DOHH2 (cell line): ENCODE measurements around the gene SH2D7.
A peak's percentile ranks its signal among the peaks of the same experiment; 100 is the strongest.

Experiments used
- H3F3A ChIP-seq: fragments of 200-600 bp; sonication (generic), shearing (Covaris generic); 2 replicates; pipeline ENCODE4 v1.6.0; 2016; ENCODE audit warnings: antibody characterized with exemption, mild to moderate bottlenecking; ENCODE audit not compliant: control insufficient read depth, insufficient read depth
- H3K27ac ChIP-seq: fragments of 200-600 bp; sonication (generic); 2 replicates; pipeline ENCODE4 v1.5.1; 2014; ENCODE audit warnings: low read depth, mild to moderate bottlenecking, low read length, moderate library complexity
- H3K27me3 ChIP-seq: fragments of 200-600 bp; sonication (generic); 2 replicates; pipeline ENCODE4 v1.6.1; 2014; ENCODE audit warnings: mild to moderate bottlenecking, low read length, mixed read lengths; ENCODE audit not compliant: control insufficient read depth
- H3K36me3 ChIP-seq: fragments of 200-600 bp; sonication (generic); 2 replicates; pipeline ENCODE4 v1.6.1; 2014; ENCODE audit warnings: mild to moderate bottlenecking, low read length, moderate library complexity, mixed read lengths; ENCODE audit not compliant: control insufficient read depth
- H3K4me1 ChIP-seq: fragments of 200-600 bp; sonication (generic); 2 replicates; pipeline ENCODE4 v1.6.1; 2014; ENCODE audit warnings: mild to moderate bottlenecking, low read length, mixed read lengths; ENCODE audit not compliant: control insufficient read depth
- H3K4me2 ChIP-seq: fragments of 200-600 bp; sonication (generic); 2 replicates; pipeline ENCODE4 v1.6.0; 2014; ENCODE audit warnings: mild to moderate bottlenecking, low read length, moderate library complexity
- H3K4me3 ChIP-seq: fragments of 200-600 bp; sonication (generic); 2 replicates; pipeline ENCODE4 v1.5.1; 2014; ENCODE audit warnings: mild to moderate bottlenecking, low read length, mixed read lengths
- H3K79me2 ChIP-seq: fragments of 200-600 bp; sonication (generic); 2 replicates; pipeline ENCODE4 v1.6.1; 2014; ENCODE audit warnings: mild to moderate bottlenecking, low read length, mixed read lengths; ENCODE audit not compliant: control insufficient read depth
- H3K9me2 ChIP-seq: fragments of 200-600 bp; sonication (generic); replicated peaks from 2 replicates; pipeline ENCODE4 v1.6.1; 2014; ENCODE audit warnings: mild to moderate bottlenecking, low read length, mixed read lengths; ENCODE audit not compliant: control insufficient read depth
- H3K9me3 ChIP-seq: fragments of 200-600 bp; sonication (generic); 2 replicates; pipeline ENCODE4 v1.6.1; 2014; ENCODE audit warnings: antibody characterized with exemption, low read length, mixed read lengths; ENCODE audit not compliant: control insufficient read depth, insufficient read depth
- H4K20me1 ChIP-seq: fragments of 200-600 bp; sonication (generic); 2 replicates; pipeline ENCODE4 v1.6.0; 2014; ENCODE audit warnings: low read depth, mild to moderate bottlenecking, antibody characterized with exemption, low read length, moderate library complexity; ENCODE audit not compliant: control insufficient read depth, insufficient read depth
- CTCF ChIP-seq: fragments of 200-600 bp; sonication (generic); IDR thresholded peaks from one replicate; pipeline ENCODE4 v1.5.1; 2014; ENCODE audit warnings: antibody characterized with exemption, mild to moderate bottlenecking, low read depth, low read length; ENCODE audit not compliant: poor library complexity, severe bottlenecking
- EZH2phosphoT487 ChIP-seq: fragments of 200-600 bp; sonication (generic); IDR thresholded peaks from 2 replicates; pipeline ENCODE4 v1.6.1; 2017; ENCODE audit warnings: borderline replicate concordance, mild to moderate bottlenecking, antibody characterized with exemption, low read length, moderate library complexity, mixed read lengths

The SH2D7 gene

GRCh38 chr15:78064544-78064943 is 27.8 kb upstream of the SH2D7 start:
- H3K4me3 ChIP-seq, result no peak overlapping the region

GRCh38 chr15:78065284-78065872 is 27.0 kb upstream of the SH2D7 start:
- Histone ChIP-seq H3K4me2 (peak overlapping the region; percentile 23; the same call in 1 of the 2 replicates), H3K27ac (no peak overlapping the region), H3K79me2 (peaks cover 84% of the 10 kb centered on the region), H3F3A (0 out of 2 replicates have a peak, but pooled peaks cover 2% of the 10 kb centered on the region), H3K9me3 (no peaks in the 10 kb centered on the region), H3K4me1 (peaks cover 58% of the 10 kb centered on the region), H3K36me3 (peaks cover 5% of the 10 kb centered on the region; the same call in 1 of the 2 replicates), H3K27me3 (no peaks in the 10 kb centered on the region), H3K4me3 (no peak overlapping the region), H4K20me1 (peaks cover 5% of the 10 kb centered on the region; the same call in 1 of the 2 replicates), H3K9me2 (no peaks in the 10 kb centered on the region)
- TF ChIP-seq EZH2phosphoT487 (no peak), CTCF (no peak)

More at GRCh38 chr15:78064544-78064943, 27.8 kb upstream of the SH2D7 start:
- H3K4me1 ChIP-seq, result peaks cover 55% of the 10 kb centered on the region
- no peak overlapping the region for H3K27ac ChIP-seq
- H3K27me3 ChIP-seq, result no peaks in the 10 kb centered on the region
- H4K20me1 ChIP-seq, result peaks cover 5% of the 10 kb centered on the region; the same call in 1 of the 2 replicates
- H3K4me2 ChIP-seq, result no peak overlapping the region
- no peak for TF ChIP-seq EZH2phosphoT487
- no peak for TF ChIP-seq CTCF
- H3K9me3 ChIP-seq, result no peaks in the 10 kb centered on the region
- 0 out of 2 replicates have a peak, but pooled peaks cover 2% of the 10 kb centered on the region for H3F3A ChIP-seq
- H3K9me2 ChIP-seq, result no peaks in the 10 kb centered on the region
- peaks cover 5% of the 10 kb centered on the region; the same call in 1 of the 2 replicates for H3K36me3 ChIP-seq
- peaks cover 84% of the 10 kb centered on the region for H3K79me2 ChIP-seq

GRCh38 chr15:78065973-78066946 is 26.1 kb upstream of the SH2D7 start:
- Histone ChIP-seq H3K9me2 (no peaks in the 10 kb centered on the region), H3K79me2 (peaks cover 85% of the 10 kb centered on the region), H3K36me3 (peaks cover 5% of the 10 kb centered on the region; the same call in 1 of the 2 replicates), H3K27ac (no peak overlapping the region), H3K4me3 (peak overlapping the region; percentile 11; the same call in 1 of the 2 replicates), H3K4me2 (peak overlapping the region; percentile 23), H3F3A (0 out of 2 replicates have a peak, but pooled peaks cover 2% of the 10 kb centered on the region), H4K20me1 (peaks cover 5% of the 10 kb centered on the region; the same call in 1 of the 2 replicates), H3K9me3 (no peaks in the 10 kb centered on the region), H3K27me3 (no peaks in the 10 kb centered on the region), H3K4me1 (peaks cover 61% of the 10 kb centered on the region)
- TF ChIP-seq EZH2phosphoT487 (no peak), CTCF (no peak)
